Spleen (tissue), 11 donors: ENCODE measurements around the gene DCTN1. TPM values are rescaled to one million over a fixed set of nuclear protein-coding genes. Genes with fewer than 3 reads are reported as not detected.

ENCODE experiments used
- DNase-seq: peaks from one replicate; pipeline ENCODE4 v3.0.0-alpha.2; 2020
- H3K27ac ChIP-seq, 8 donors: fragments of 200-600 bp; sonication (generic) in 7 of 8; 1 replicate in 4 of 8; 2 replicates in 4 of 8; pipeline versions ENCODE4 v1.5.0 to v1.8.0; 2016 to 2021; ENCODE audit warnings: inconsistent platforms in 4 of 8, mild to moderate bottlenecking in 4 of 8, moderate library complexity in 1 of 8
- H3K27me3 ChIP-seq, 7 donors: fragments of 200-600 bp; sonication (generic) in 6 of 7; replicated peaks in 1 of 7; 1 replicate in 4 of 7; 2 replicates in 3 of 7; pipeline versions ENCODE4 v1.5.0 to v1.8.0; 2016 to 2021; ENCODE audit warnings: inconsistent platforms in 3 of 7, mild to moderate bottlenecking in 1 of 7
- H3K36me3 ChIP-seq, 6 donors: fragments of 200-600 bp; sonication (generic) in 5 of 6; 1 replicate in 4 of 6; 2 replicates in 2 of 6; pipeline versions ENCODE4 v1.5.0 to v1.8.0; 2016 to 2021; ENCODE audit warnings: inconsistent platforms in 2 of 6
- H3K4me1 ChIP-seq, 6 donors: fragments of 200-600 bp; sonication (generic) in 5 of 6; 1 replicate in 3 of 6; 2 replicates in 3 of 6; pipeline versions ENCODE4 v1.5.0 to v1.8.0; 2016 to 2021; ENCODE audit warnings: inconsistent platforms in 3 of 6
- H3K4me3 ChIP-seq, 8 donors: fragments of 200-600 bp; sonication (generic) in 7 of 8; 1 replicate in 4 of 8; 2 replicates in 4 of 8; pipeline versions ENCODE4 v1.5.0 to v1.8.0; 2016 to 2021; ENCODE audit warnings: inconsistent platforms in 4 of 8, mild to moderate bottlenecking in 4 of 8, moderate library complexity in 2 of 8
- H3K9me3 ChIP-seq, 8 donors: fragments of 200-600 bp; sonication (generic) in 7 of 8; 1 replicate in 4 of 8; 2 replicates in 4 of 8; pipeline versions ENCODE4 v1.5.0 to v1.8.0; 2016 to 2021; ENCODE audit warnings: inconsistent platforms in 4 of 8
- CTCF ChIP-seq, 11 experiments: fragments of 200-600 bp in 7 of 11; fragments of 450-650 bp in 4 of 11; sonication (generic) in 4 of 11; IDR thresholded peaks in 8 of 11; conservative IDR thresholded peaks in 3 of 11; 1 replicate in 7 of 11; 2 replicates in 4 of 11; pipeline versions ENCODE4 v1.4.0 to v1.8.0; 2016 to 2021; ENCODE audit warnings: antibody characterized with exemption in 11 of 11, inconsistent platforms in 4 of 11, mild to moderate bottlenecking in 1 of 11
- POLR2A ChIP-seq, 3 donors: fragments of 450-650 bp; IDR thresholded peaks; one replicate each; pipeline ENCODE4 v1.5.1; 2017; ENCODE audit warnings: antibody characterized with exemption in 3 of 3, mild to moderate bottlenecking in 1 of 3
- POLR2AphosphoS5 ChIP-seq, 3 donors: sonication (generic); formaldehyde crosslinking; IDR thresholded peaks; one replicate each; pipeline ENCODE4 v1.5.1; 2017; ENCODE audit warnings: antibody characterized with exemption in 3 of 3
- WGBS, 5 donors: extraction: QIAGEN DNeasy Blood & Tissue Kit in 3 of 5; methylation state at CpG; one replicate each; pipeline versions ENCODE4 v1.1.5 to v1.1.7; 2013 to 2018; 5-methylcytosine and 5-hydroxymethylcytosine counted together
- intact Hi-C: fragments of 100-400 bp; cut with DNase I; formaldehyde crosslinking; loops from one replicate; pipeline ENCODE4 v1.15.0; 2023; ENCODE audit warnings: low total_unique reads
- polyA plus RNA-seq, 3 donors: library from polyadenylated mRNA; stranded (reverse); fragments of 200-250 nt; gene quantifications; one replicate each; pipeline ENCODE4 v1.2.1, GENCODE V29; 2013
- total RNA-seq, 7 donors: library from RNA; depleted of rRNA in 3 of 7; stranded (reverse); fragments of >200 nt in 3 of 7; fragmentation: NEBNext Ultra II Directional in 4 of 7; extraction: Animal tissue kit (Norgen Biotek cat#: 25700) in 4 of 7; gene quantifications; one replicate each; pipeline versions ENCODE4 v1.1.0 to v1.2.1, GENCODE V29; 2016 to 2021
- donor health status: healthy with polysubstance abuse.
- donor health status: DM: no; HTN: no; CAD: no; lungs with moderate emphysema.
- donor health status: DM: no; HTN: no; CAD: no.
- donor health status: Bipolar disorder and iron deficiency.
- donor health status: healthy.
- donor health status: DM: no; HTN: no; CAD: no.
- donor health status: DM: yes; HTN: yes; CAD: no.

The DCTN1 gene
- total and polyA plus RNA-seq, 10 donors = 47.8 to 113 (median 95.1) TPM

- DNase-seq = no peak
- no peaks in the 10 kb centered on the region for H3K27me3 ChIP-seq
- peak overlapping the region in 3 of 8 donors; percentile 91 to 97 (median 96) for H3K27ac ChIP-seq
- H3K9me3 ChIP-seq = no peaks in the 10 kb centered on the region
- WGBS, 5 donors = 72 to 80% (median 79%) methylated on average over 13 of the region's 13 CpGs
- intact Hi-C loops = no loop called here
- H3K4me1 ChIP-seq = peaks cover 15 to 46% (median 35%) of the 10 kb centered on the region in 6 donors
- TF ChIP-seq POLR2AphosphoS5 (IDR thresholded peaks at IDR 0.05) = no peak
- no peak for TF ChIP-seq POLR2A (IDR thresholded peaks at IDR 0.05)
- no peak for TF ChIP-seq CTCF (IDR thresholded peaks at IDR 0.05 in 8 of 11, conservative IDR thresholded peaks at IDR 0.05 in 3 of 11)
- H3K4me3 ChIP-seq = peak overlapping the region in 4 of 8 donors; percentile 75 to 91 (median 86)
- H3K36me3 ChIP-seq = peaks cover 0 to 7% (median 0%) of the 10 kb centered on the region in 6 donors
Measured at GRCh38 chr2:74392449-74392743, 12.3 kb upstream of the DCTN1 start.

- 2 to 3% (median 2%) methylated on average over 41 to 62 of the region's 62 CpGs for WGBS, 5 donors
Measured at GRCh38 chr2:74391580-74392448, 11.7 kb upstream of the DCTN1 start.

GRCh38 chr2:74391209-74391579 lies 11.1 kb upstream of the DCTN1 start:
- peak overlapping the region; percentile 70 to 94 (median 86) for H3K4me3 ChIP-seq

More at GRCh38 chr2:74391580-74392448, 11.7 kb upstream of the DCTN1 start:
- peak overlapping the region; percentile 91 to 97 (median 96) for H3K27ac ChIP-seq
- H3K4me1 ChIP-seq = peaks cover 15 to 47% (median 35%) of the 10 kb centered on the region in 6 donors
- peak; percentile 98 for DNase-seq
- no peaks in the 10 kb centered on the region for H3K9me3 ChIP-seq
- H3K27me3 ChIP-seq = no peaks in the 10 kb centered on the region
- peak overlapping the region; percentile 70 to 94 (median 86) for H3K4me3 ChIP-seq
- peaks cover 0 to 7% (median 0%) of the 10 kb centered on the region in 6 donors for H3K36me3 ChIP-seq
- peak; percentile 91 to 98 (median 95) for TF ChIP-seq CTCF (IDR thresholded peaks at IDR 0.05 in 8 of 11, conservative IDR thresholded peaks at IDR 0.05 in 3 of 11)
- peak in 2 of 3 donors; percentile 19 to 29 for TF ChIP-seq POLR2A (IDR thresholded peaks at IDR 0.05)
- peak; percentile 76 to 83 (median 79) for TF ChIP-seq POLR2AphosphoS5 (IDR thresholded peaks at IDR 0.05)
- intact Hi-C loops = no loop called here

More at GRCh38 chr2:74391209-74391579, 11.1 kb upstream of the DCTN1 start:
- 0 to 2% (median 0%) methylated on average over 11 of the region's 11 CpGs for WGBS, 5 donors
- H3K4me1 ChIP-seq = peaks cover 15 to 53% (median 35%) of the 10 kb centered on the region in 6 donors
- peak overlapping the region; percentile 91 to 97 (median 96) for H3K27ac ChIP-seq
- no peak for DNase-seq
- peaks cover 0 to 7% (median 0%) of the 10 kb centered on the region in 6 donors for H3K36me3 ChIP-seq
- TF ChIP-seq POLR2A (IDR thresholded peaks at IDR 0.05) (no peak), CTCF (IDR thresholded peaks at IDR 0.05 in 8 of 11, conservative IDR thresholded peaks at IDR 0.05 in 3 of 11) (no peak), POLR2AphosphoS5 (IDR thresholded peaks at IDR 0.05) (no peak)
- intact Hi-C loops = no loop called here
- H3K9me3 ChIP-seq = no peaks in the 10 kb centered on the region
- H3K27me3 ChIP-seq = no peaks in the 10 kb centered on the region
